Trophoblast cell (in vitro differentiated cells and primary cell): ENCODE results near the gene KRABD2.

ENCODE experiments used
- DNase-seq, 2 donors: peaks; one replicate each; pipeline ENCODE4 v3.0.0-alpha.2; 2016
- H2AFZ ChIP-seq: 2 replicates; pipeline ENCODE4 v1.6.1; 2013; ENCODE audit warnings: low read length, moderate library complexity, mild to moderate bottlenecking; ENCODE audit not compliant: insufficient read depth, poor library complexity
- H2AK5ac ChIP-seq: 2 replicates; pipeline ENCODE4 v1.6.1; 2013; ENCODE audit warnings: mild to moderate bottlenecking, low read length
- H2BK120ac ChIP-seq: 2 replicates; pipeline ENCODE4 v1.6.1; 2013; ENCODE audit warnings: low read length, mild to moderate bottlenecking, moderate library complexity; ENCODE audit not compliant: insufficient read depth, poor library complexity
- H2BK12ac ChIP-seq: 2 replicates; pipeline ENCODE4 v1.6.1; 2013; ENCODE audit warnings: mild to moderate bottlenecking, low read length, moderate library complexity
- H2BK5ac ChIP-seq: 2 replicates; pipeline ENCODE4 v1.6.1; 2013; ENCODE audit warnings: low read length, low read depth, moderate library complexity, mild to moderate bottlenecking; ENCODE audit not compliant: poor library complexity
- H3K14ac ChIP-seq: 2 replicates; pipeline ENCODE4 v1.6.1; 2013; ENCODE audit warnings: mild to moderate bottlenecking, low read length
- H3K18ac ChIP-seq: 2 replicates; pipeline ENCODE4 v1.6.1; 2013; ENCODE audit warnings: mild to moderate bottlenecking, low read length
- H3K23ac ChIP-seq: 2 replicates; pipeline ENCODE4 v1.6.1; 2013; ENCODE audit warnings: low read length
- H3K27ac ChIP-seq: 2 replicates; pipeline ENCODE4 v1.5.1; 2013; ENCODE audit warnings: low read depth, mild to moderate bottlenecking, inconsistent platforms, low read length, moderate library complexity
- H3K27me3 ChIP-seq: 2 replicates; pipeline ENCODE4 v1.6.1; 2013; ENCODE audit warnings: inconsistent platforms, mild to moderate bottlenecking, low read length, moderate library complexity; ENCODE audit not compliant: insufficient read depth
- H3K36me3 ChIP-seq, 2 experiments: 1 replicate in 1 of 2; 2 replicates in 1 of 2; pipeline ENCODE4 v1.6.1; 2013; ENCODE audit warnings: low read length in 2 of 2, mild to moderate bottlenecking in 2 of 2, moderate library complexity in 1 of 2; ENCODE audit not compliant: insufficient read depth in 2 of 2, control insufficient read depth in 1 of 2
- H3K4ac ChIP-seq: 2 replicates; pipeline ENCODE4 v1.6.1; 2013; ENCODE audit warnings: low read depth, mild to moderate bottlenecking, low read length, moderate library complexity
- H3K4me1 ChIP-seq, 2 experiments: 1 replicate in 1 of 2; 2 replicates in 1 of 2; pipeline ENCODE4 v1.6.1; 2013; ENCODE audit warnings: low read length in 2 of 2, mild to moderate bottlenecking in 2 of 2, moderate library complexity in 1 of 2; ENCODE audit not compliant: insufficient read depth in 2 of 2, control insufficient read depth in 1 of 2
- H3K4me2 ChIP-seq: 2 replicates; pipeline ENCODE4 v1.6.1; 2013; ENCODE audit warnings: inconsistent platforms, mild to moderate bottlenecking, low read length, moderate library complexity
- H3K4me3 ChIP-seq: 2 replicates; pipeline ENCODE4 v1.5.1; 2013; ENCODE audit warnings: mild to moderate bottlenecking, low read depth, low read length, inconsistent platforms
- H3K79me1 ChIP-seq: one replicate; pipeline ENCODE4 v1.6.1; 2013; ENCODE audit warnings: low read length
- H3K79me2 ChIP-seq: 2 replicates; pipeline ENCODE4 v1.6.1; 2013; ENCODE audit warnings: low read length, mild to moderate bottlenecking; ENCODE audit not compliant: control insufficient read depth, insufficient read depth, poor library complexity
- H3K9ac ChIP-seq: 2 replicates; pipeline ENCODE4 v1.6.1; 2013; ENCODE audit warnings: mild to moderate bottlenecking, low read length
- H3K9me3 ChIP-seq: 2 replicates; pipeline ENCODE4 v1.6.1; 2013; ENCODE audit warnings: low read depth, mild to moderate bottlenecking, control low read depth, inconsistent platforms, low read length; ENCODE audit not compliant: insufficient read depth
- H4K12ac ChIP-seq: 2 replicates; pipeline ENCODE4 v1.6.1; 2013; ENCODE audit warnings: low read depth, mild to moderate bottlenecking, low read length, moderate library complexity
- H4K8ac ChIP-seq: 2 replicates; pipeline ENCODE4 v1.6.1; 2013; ENCODE audit warnings: low read depth, mild to moderate bottlenecking, low read length, moderate library complexity
- H4K91ac ChIP-seq: one replicate; pipeline ENCODE4 v1.6.1; 2013; ENCODE audit warnings: low read depth, mild to moderate bottlenecking, low read length, moderate library complexity
- WGBS: extraction: QIAGEN DNeasy Blood & Tissue Kit; methylation state at CpG from one replicate; pipeline ENCODE4 v1.1.7; 2013; ENCODE audit warnings: missing lambda C conversion rate; ENCODE audit not compliant: insufficient read length, insufficient coverage; ENCODE audit errors: extremely low coverage; 5-methylcytosine and 5-hydroxymethylcytosine counted together

KRABD2 gene

GRCh38 chr17:8406174-8406573 lies 29.7 kb upstream of the KRABD2 start:
- no peak overlapping the region for H4K91ac ChIP-seq
- H3K27ac ChIP-seq: no peak overlapping the region
- H3K36me3 ChIP-seq: no peaks in the 10 kb centered on the region
- H3K23ac ChIP-seq: no peak overlapping the region
- WGBS: no CpG with 5 or more reads among the region's 2 CpGs
- no peak overlapping the region for H2BK5ac ChIP-seq
- H2AFZ ChIP-seq: no peak overlapping the region
- H3K4ac ChIP-seq: no peak overlapping the region
- no peaks in the 10 kb centered on the region for H3K79me1 ChIP-seq
- no peak overlapping the region for H3K14ac ChIP-seq
- no peak overlapping the region for H3K9ac ChIP-seq
- H2BK120ac ChIP-seq: no peak overlapping the region
- no peak overlapping the region for H4K8ac ChIP-seq
- no peak overlapping the region for H3K4me2 ChIP-seq
- H4K12ac ChIP-seq: no peak overlapping the region
- DNase-seq: no peak
- no peak overlapping the region for H3K4me3 ChIP-seq
- no peaks in the 10 kb centered on the region for H3K79me2 ChIP-seq
- no peak overlapping the region for H3K18ac ChIP-seq
- H3K27me3 ChIP-seq: no peaks in the 10 kb centered on the region
- H2AK5ac ChIP-seq: no peak overlapping the region
- H3K4me1 ChIP-seq: peaks cover 0 to 3% of the 10 kb centered on the region in 2 experiments
- no peaks in the 10 kb centered on the region for H3K9me3 ChIP-seq
- H2BK12ac ChIP-seq: no peak overlapping the region

GRCh38 chr17:8405499-8406016 lies 29.1 kb upstream of the KRABD2 start:
- H2AFZ ChIP-seq: no peak overlapping the region
- DNase-seq: no peak
- no peak overlapping the region for H3K14ac ChIP-seq
- H3K27me3 ChIP-seq: no peaks in the 10 kb centered on the region
- WGBS: no CpG with 5 or more reads among the region's 11 CpGs
- H2AK5ac ChIP-seq: no peak overlapping the region
- no peak overlapping the region for H2BK120ac ChIP-seq
- H4K8ac ChIP-seq: no peak overlapping the region
- H2BK12ac ChIP-seq: no peak overlapping the region
- no peak overlapping the region for H2BK5ac ChIP-seq
- H4K91ac ChIP-seq: no peak overlapping the region
- no peak overlapping the region for H3K18ac ChIP-seq
- no peak overlapping the region for H3K23ac ChIP-seq
- no peaks in the 10 kb centered on the region for H3K9me3 ChIP-seq
- no peak overlapping the region for H3K9ac ChIP-seq
- no peak overlapping the region for H4K12ac ChIP-seq
- no peak overlapping the region for H3K4ac ChIP-seq
- no peaks in the 10 kb centered on the region for H3K36me3 ChIP-seq
- H3K4me2 ChIP-seq: no peak overlapping the region
- peaks cover 0 to 3% of the 10 kb centered on the region in 2 experiments for H3K4me1 ChIP-seq
- no peak overlapping the region for H3K27ac ChIP-seq
- H3K4me3 ChIP-seq: no peak overlapping the region
- H3K79me1 ChIP-seq: no peaks in the 10 kb centered on the region
- H3K79me2 ChIP-seq: no peaks in the 10 kb centered on the region

- no peak overlapping the region for H2BK12ac ChIP-seq
- H3K14ac ChIP-seq: no peak overlapping the region
- no peak overlapping the region for H3K4ac ChIP-seq
- H3K36me3 ChIP-seq: no peaks in the 10 kb centered on the region
- no peak overlapping the region for H2BK5ac ChIP-seq
- no peak for DNase-seq
- no peak overlapping the region for H3K27ac ChIP-seq
- H3K9ac ChIP-seq: no peak overlapping the region
- H3K4me1 ChIP-seq: peaks cover 0 to under 1% of the 10 kb centered on the region in 2 experiments
- H2AK5ac ChIP-seq: no peak overlapping the region
- H3K27me3 ChIP-seq: no peaks in the 10 kb centered on the region
- no peak overlapping the region for H3K18ac ChIP-seq
- no peaks in the 10 kb centered on the region for H3K79me1 ChIP-seq
- no peak overlapping the region for H3K23ac ChIP-seq
- no peak overlapping the region for H4K91ac ChIP-seq
- no peak overlapping the region for H2BK120ac ChIP-seq
- WGBS: no CpG with 5 or more reads among the region's 11 CpGs
- H3K79me2 ChIP-seq: no peaks in the 10 kb centered on the region
- no peak overlapping the region for H3K4me2 ChIP-seq
- H4K12ac ChIP-seq: no peak overlapping the region
- no peak overlapping the region for H4K8ac ChIP-seq
- H2AFZ ChIP-seq: no peak overlapping the region
- no peaks in the 10 kb centered on the region for H3K9me3 ChIP-seq
- no peak overlapping the region for H3K4me3 ChIP-seq
Observed at GRCh38 chr17:8402921-8403536, 26.5 kb upstream of the KRABD2 start.

- Histone ChIP-seq H3K79me1 (no peaks in the 10 kb centered on the region), H3K4me3 (no peak overlapping the region), H3K9me3 (peaks cover 2% of the 10 kb centered on the region), H2BK12ac (no peak overlapping the region), H3K27ac (no peak overlapping the region), H4K12ac (no peak overlapping the region), H2AK5ac (no peak overlapping the region), H3K4me2 (no peak overlapping the region), H3K23ac (no peak overlapping the region), H2AFZ (no peak overlapping the region), H2BK120ac (no peak overlapping the region), H3K14ac (no peak overlapping the region), H3K4ac (no peak overlapping the region), H4K91ac (no peak overlapping the region), H2BK5ac (no peak overlapping the region), H3K79me2 (no peaks in the 10 kb centered on the region), H3K4me1 (peaks cover 5 to 7% of the 10 kb centered on the region in 2 experiments), H3K36me3 (no peaks in the 10 kb centered on the region), H4K8ac (no peak overlapping the region), H3K18ac (no peak overlapping the region), H3K27me3 (no peaks in the 10 kb centered on the region), H3K9ac (no peak overlapping the region)
- DNase-seq: no peak
- WGBS: 96% methylated on average over 2 of the region's 2 CpGs
Observed at GRCh38 chr17:8401107-8401506, 24.6 kb upstream of the KRABD2 start.
